Sigmoid colon (tissue), 3 donors: ENCODE measurements around the gene LSR.

Experiments used
- POLR2A ChIP-seq, 2 donors: fragments of 450-650 bp; IDR thresholded peaks; one replicate each; pipeline ENCODE4 v1.6.1; 2016; ENCODE audit warnings: antibody characterized with exemption in 2 of 2, mild to moderate bottlenecking in 2 of 2, moderate library complexity in 2 of 2
- TF ChIP-seq, protein P1 (sequence below), 4 experiments: fragments of 450-650 bp in 3 of 4; fragments of 200-600 bp in 1 of 4; IDR thresholded peaks; one replicate each; pipeline ENCODE4 v1.5.1; 2016 to 2019; ENCODE audit warnings: antibody characterized with exemption in 4 of 4, mild to moderate bottlenecking in 3 of 4, moderate library complexity in 2 of 4

DNA sequence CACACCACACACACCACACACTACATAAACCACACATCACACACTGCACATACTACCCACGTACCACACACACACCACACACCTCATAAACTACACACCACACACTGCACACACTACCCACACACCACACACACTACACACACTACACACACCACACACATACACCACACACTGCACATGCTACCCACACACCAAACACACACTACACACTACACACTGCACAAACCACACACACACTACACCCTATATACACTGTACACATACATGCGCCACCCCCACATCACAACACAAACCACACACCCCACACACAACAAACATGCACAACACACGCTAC, 48.7 kb downstream of the LSR start:
- TF ChIP-seq, protein P1, sequence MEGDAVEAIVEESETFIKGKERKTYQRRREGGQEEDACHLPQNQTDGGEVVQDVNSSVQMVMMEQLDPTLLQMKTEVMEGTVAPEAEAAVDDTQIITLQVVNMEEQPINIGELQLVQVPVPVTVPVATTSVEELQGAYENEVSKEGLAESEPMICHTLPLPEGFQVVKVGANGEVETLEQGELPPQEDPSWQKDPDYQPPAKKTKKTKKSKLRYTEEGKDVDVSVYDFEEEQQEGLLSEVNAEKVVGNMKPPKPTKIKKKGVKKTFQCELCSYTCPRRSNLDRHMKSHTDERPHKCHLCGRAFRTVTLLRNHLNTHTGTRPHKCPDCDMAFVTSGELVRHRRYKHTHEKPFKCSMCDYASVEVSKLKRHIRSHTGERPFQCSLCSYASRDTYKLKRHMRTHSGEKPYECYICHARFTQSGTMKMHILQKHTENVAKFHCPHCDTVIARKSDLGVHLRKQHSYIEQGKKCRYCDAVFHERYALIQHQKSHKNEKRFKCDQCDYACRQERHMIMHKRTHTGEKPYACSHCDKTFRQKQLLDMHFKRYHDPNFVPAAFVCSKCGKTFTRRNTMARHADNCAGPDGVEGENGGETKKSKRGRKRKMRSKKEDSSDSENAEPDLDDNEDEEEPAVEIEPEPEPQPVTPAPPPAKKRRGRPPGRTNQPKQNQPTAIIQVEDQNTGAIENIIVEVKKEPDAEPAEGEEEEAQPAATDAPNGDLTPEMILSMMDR (IDR thresholded peaks at IDR 0.05): no peak
- TF ChIP-seq POLR2A (IDR thresholded peaks at IDR 0.05): no peak
